Erythroblast (primary cell): ENCODE data around the gene MACROD2.

Experiments used
- GATA1 ChIP-seq: IDR thresholded peaks from 2 replicates; pipeline ENCODE4 v1.6.1; 2011; ENCODE audit warnings: low read depth, mild to moderate bottlenecking, control low read depth, low read length, moderate library complexity
- POLR2A ChIP-seq: IDR thresholded peaks from 2 replicates; pipeline ENCODE4 v1.6.1; 2011; ENCODE audit warnings: mild to moderate bottlenecking, low read length

- TF ChIP-seq POLR2A (no peak), GATA1 (no peak)
Measured at GRCh38 chr20:14454296-14454695, 459.0 kb downstream of the MACROD2 start.
